Measurements from ENCODE around the gene C1RL.

DNA sequence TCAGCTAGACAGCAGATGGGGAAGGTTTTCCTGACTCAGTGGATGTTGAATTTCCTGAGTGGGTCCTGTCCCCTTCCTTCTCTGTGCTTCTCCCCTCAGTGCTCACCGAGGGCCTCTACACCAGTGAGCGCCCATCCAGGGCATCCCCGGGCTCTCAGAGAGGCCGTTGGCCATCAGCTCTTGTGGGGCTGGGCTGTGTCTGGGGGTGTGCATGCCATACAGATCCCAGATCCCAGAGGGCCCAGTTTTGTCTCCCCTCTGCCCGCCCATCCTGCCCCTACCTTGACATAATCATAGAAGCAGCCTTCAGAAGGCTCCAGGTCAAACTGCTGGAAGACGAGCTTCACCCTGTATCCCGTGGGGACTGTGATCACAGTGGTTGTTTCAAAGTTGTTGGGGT is 17.8 kb downstream of the C1RL start:
- TF ChIP-seq EP300 (IDR thresholded peaks at IDR 0.05; ENCODE audit: low read depth) (no peak), POLR2A (IDR thresholded peaks at IDR 0.05) (no peak)
